MCF 10A (cell line): ENCODE results near the gene PDLIM7. TPM values are rescaled to one million over a fixed set of nuclear protein-coding genes. Genes with fewer than 3 reads are reported as not detected.

ENCODE experiments used
- BruUV-seq: library from RNA; stranded (reverse); fragments of 400-500 nt; replicated peaks from 2 replicates; lab custom pipeline; 2021; lab: Mats Ljungman, UMichigan
- CTCF ChIA-PET: fragments of 300-600 bp; sonication (Branson Sonifier 250); formaldehyde crosslinking; extraction: SDS; loops from one replicate; lab custom pipeline; 2021; ENCODE audit warnings: antibody characterized with exemption, inconsistent platforms; lab: Yijun Ruan, JAX
- POLR2A ChIA-PET: fragments of 300-600, 350-650 bp; sonication (Branson Sonifier 250); formaldehyde crosslinking; extraction: SDS; loops from one replicate; lab custom pipeline; 2020; ENCODE audit warnings: antibody characterized with exemption, inconsistent platforms; lab: Yijun Ruan, JAX
- DNase-seq: peaks from one replicate; pipeline ENCODE4 v3.0.0-alpha.2; 2018; ENCODE audit not compliant: unreplicated experiment
- H3K27ac Mint-ChIP-seq: one replicate; pipeline ENCODE4 v1.8.0; 2022; ENCODE audit warnings: mild to moderate bottlenecking, low read depth, mixed read lengths; ENCODE audit not compliant: unreplicated experiment
- H3K27me3 Mint-ChIP-seq: one replicate; pipeline ENCODE4 v1.8.0; 2022; ENCODE audit warnings: mixed read lengths; ENCODE audit not compliant: insufficient read depth, unreplicated experiment
- H3K36me3 Mint-ChIP-seq: one replicate; pipeline ENCODE4 v1.8.0; 2022; ENCODE audit warnings: mild to moderate bottlenecking, moderate library complexity, mixed read lengths; ENCODE audit not compliant: insufficient read depth, unreplicated experiment
- H3K4me1 Mint-ChIP-seq: one replicate; pipeline ENCODE4 v1.8.0; 2022; ENCODE audit warnings: mixed read lengths; ENCODE audit not compliant: insufficient read depth, unreplicated experiment
- H3K4me3 Mint-ChIP-seq: one replicate; pipeline ENCODE4 v1.8.0; 2022; ENCODE audit warnings: mild to moderate bottlenecking, moderate library complexity, mixed read lengths; ENCODE audit not compliant: unreplicated experiment
- H3K9me3 Mint-ChIP-seq: one replicate; pipeline ENCODE4 v1.8.0; 2022; ENCODE audit warnings: mixed read lengths; ENCODE audit not compliant: unreplicated experiment
- CTCF ChIP-seq: fragments of 200-600 bp; IDR thresholded peaks from one replicate; pipeline ENCODE4 v1.8.0; 2022; ENCODE audit warnings: antibody characterized with exemption, mild to moderate bottlenecking; ENCODE audit not compliant: unreplicated experiment
- intact Hi-C: fragments of 100-400 bp; cut with micrococcal nuclease; formaldehyde crosslinking; loops from 2 replicates; pipeline ENCODE4 v1.14.1; 2022
- total RNA-seq: library from RNA; stranded (reverse); gene quantifications from 2 replicates; pipeline ENCODE4 v1.2.3, GENCODE V29; 2022

PDLIM7 gene
- total RNA-seq, 1 experiment from 2014 or later, result 257 TPM

DNA sequence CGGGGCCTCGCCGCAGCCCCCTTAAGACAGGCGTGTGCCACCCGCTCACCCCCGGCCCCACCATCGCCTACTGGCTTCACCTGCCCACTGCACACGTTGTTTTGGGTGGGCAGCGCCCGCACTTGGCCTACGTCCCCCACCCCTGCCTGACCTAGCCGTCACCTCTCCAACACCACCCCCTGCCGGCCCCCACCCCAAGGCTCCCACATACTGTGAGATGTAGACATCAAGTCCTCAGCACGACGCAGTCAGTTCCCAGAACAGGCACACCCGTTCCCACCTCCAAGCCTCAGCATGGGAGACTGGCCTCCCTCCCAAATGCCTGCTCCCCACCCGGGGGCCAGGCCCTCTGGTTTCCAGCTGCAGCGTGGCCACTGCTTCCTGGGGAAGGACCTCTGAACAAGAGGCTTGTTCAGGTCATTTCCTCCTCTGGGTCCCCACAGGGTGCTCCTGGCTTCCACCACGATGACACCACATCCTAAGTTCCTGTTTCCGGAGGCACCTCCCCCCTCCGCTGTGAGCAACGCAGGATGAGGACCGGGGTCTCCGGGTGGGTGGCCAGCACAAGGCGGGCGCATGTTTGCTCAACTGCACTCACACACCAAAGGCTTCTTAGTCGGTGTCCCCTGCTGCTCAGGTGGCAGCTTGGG, 35.3 kb downstream of the PDLIM7 start:
- Mint-ChIP-seq H3K4me3 (no peak overlapping the region), H3K4me1 (no peaks in the 10 kb centered on the region), H3K9me3 (no peaks in the 10 kb centered on the region), H3K36me3 (peaks cover 34% of the 10 kb centered on the region), H3K27ac (no peak overlapping the region), H3K27me3 (no peaks in the 10 kb centered on the region)
- ChIA-PET CTCF (interaction anchor here (0.9 to 1.6 kb wide), 2 partner anchors 30 to 84 kb away, joined by 4 read pairs; no protein-coding TSS in a partner anchor), POLR2A (interaction anchor here (1.2 to 1.4 kb wide), 2 partner anchors 11 to 73 kb away, joined by 3 to 6 read pairs; no protein-coding TSS in a partner anchor)
- intact Hi-C loops, result no loop called here
- no peak for DNase-seq
- TF ChIP-seq CTCF, result no peak
- no TSS peak for BruUV-seq

GRCh38 chr5:177459819-177460628, 37.4 kb downstream of the PDLIM7 start:
- Mint-ChIP-seq H3K4me3 (no peak overlapping the region), H3K9me3 (no peaks in the 10 kb centered on the region), H3K4me1 (no peaks in the 10 kb centered on the region), H3K27me3 (no peaks in the 10 kb centered on the region), H3K27ac (no peak overlapping the region), H3K36me3 (peaks cover 31% of the 10 kb centered on the region)
- no peak for DNase-seq
- no peak for TF ChIP-seq CTCF
- intact Hi-C loops, result no loop called here
- POLR2A ChIA-PET, result interaction anchor here (0.7 to 1.4 kb wide), 2 partner anchors 32 to 56 kb away, joined by 3 to 4 read pairs; no protein-coding TSS in a partner anchor
- no TSS peak for BruUV-seq
- CTCF ChIA-PET, result interaction anchor here (0.6 to 15.3 kb wide), 6 partner anchors 36 to 142 kb away, joined by 3 to 209 read pairs (median 4); no protein-coding TSS in a partner anchor

DNA sequence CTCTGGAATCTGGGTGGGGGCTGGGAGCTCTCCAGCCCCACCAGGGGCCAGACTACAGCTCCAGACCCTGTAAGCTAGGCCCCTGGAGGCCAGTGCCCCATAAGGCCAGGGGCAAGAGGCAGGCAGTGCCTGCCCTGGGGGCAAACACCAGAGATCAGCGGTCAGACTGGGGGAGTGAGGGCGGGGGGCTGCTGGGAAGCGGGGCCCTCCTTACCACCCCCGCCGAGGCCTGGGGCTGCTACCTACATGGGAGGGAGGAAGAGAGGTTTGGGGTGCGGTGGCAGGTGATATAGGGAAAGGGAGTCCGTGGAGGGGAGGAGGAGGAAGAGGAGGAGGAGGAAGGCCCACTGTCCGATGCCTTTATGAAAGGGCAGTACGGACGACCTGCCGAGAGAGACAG, 38.0 kb downstream of the PDLIM7 start:
- H3K27ac Mint-ChIP-seq, result no peak overlapping the region
- no peak for DNase-seq
- peaks cover 26% of the 10 kb centered on the region for H3K36me3 Mint-ChIP-seq
- H3K9me3 Mint-ChIP-seq, result no peaks in the 10 kb centered on the region
- BruUV-seq, result no TSS peak
- TF ChIP-seq CTCF, result no peak
- ChIA-PET POLR2A (interaction anchor here (0.6 to 1.4 kb wide), 3 partner anchors 11 to 55 kb away, joined by 4 read pairs; no protein-coding TSS in a partner anchor), CTCF (interaction anchor here (1.2 to 15.3 kb wide), 6 partner anchors 19 to 141 kb away, joined by 3 to 209 read pairs (median 4); no protein-coding TSS in a partner anchor)
- H3K4me1 Mint-ChIP-seq, result no peaks in the 10 kb centered on the region
- no peak overlapping the region for H3K4me3 Mint-ChIP-seq
- intact Hi-C loops, result no loop called here
- H3K27me3 Mint-ChIP-seq, result no peaks in the 10 kb centered on the region

- POLR2A ChIA-PET, result interaction anchor here (0.6 to 1.4 kb wide), 3 partner anchors 11 to 55 kb away, joined by 4 read pairs; no protein-coding TSS in a partner anchor
Measured at GRCh38 chr5:177458912-177459350, 38.5 kb downstream of the PDLIM7 start.

More at GRCh38 chr5:177458912-177459350, 38.5 kb downstream of the PDLIM7 start:
- Mint-ChIP-seq H3K36me3 (peaks cover 29% of the 10 kb centered on the region), H3K27ac (no peak overlapping the region), H3K9me3 (no peaks in the 10 kb centered on the region), H3K4me1 (peaks cover 3% of the 10 kb centered on the region), H3K27me3 (no peaks in the 10 kb centered on the region), H3K4me3 (no peak overlapping the region)
- no TSS peak for BruUV-seq
- DNase-seq, result no peak
- intact Hi-C loops, result no loop called here
- CTCF ChIA-PET, result interaction anchor here (1.3 to 15.3 kb wide), 4 partner anchors 19 to 69 kb away, joined by 3 to 209 read pairs (median 6); no protein-coding TSS in a partner anchor
- no peak for TF ChIP-seq CTCF
